ENCODE data around the gene CNFN. TPM values are rescaled to one million over a fixed set of nuclear protein-coding genes. Genes with fewer than 3 reads are reported as not detected.

CNFN gene
- total RNA-seq, 4 donors from 2014 or later, result not detected

GRCh38 chr19:42401365-42402303, 11.5 kb upstream of the CNFN start:
- ATAC-seq (ENCODE audit: low FRiP score), result peak; percentile 62
- peak; percentile 95 for DNase-seq (ENCODE audit: low spot score)
- peak in 1 of 3 donors; percentile 49 for TF ChIP-seq CTCF (IDR thresholded peaks at IDR 0.05)

- DNase-seq (ENCODE audit: low spot score) (no peak), ATAC-seq (ENCODE audit: low FRiP score) (no peak)
- no peak for TF ChIP-seq CTCF (IDR thresholded peaks at IDR 0.05)
These were observed 10.3 kb upstream of the CNFN start for GRCh38 chr19:42400404-42400803.

GRCh38 chr19:42397263-42398166, 7.4 kb upstream of the CNFN start:
- ATAC-seq (ENCODE audit: low FRiP score), result peak; percentile 3
- no peak for TF ChIP-seq CTCF (IDR thresholded peaks at IDR 0.05)
- DNase-seq (ENCODE audit: low spot score), result no peak

- peak; percentile 94 for DNase-seq (ENCODE audit: low spot score)
- ATAC-seq (ENCODE audit: low FRiP score), result peak; percentile 99
- TF ChIP-seq CTCF (IDR thresholded peaks at IDR 0.05), result no peak
These were observed 6.5 kb upstream of the CNFN start for GRCh38 chr19:42396381-42397262.

GRCh38 chr19:42394751-42395150, 4.7 kb upstream of the CNFN start:
- no peak for TF ChIP-seq CTCF (IDR thresholded peaks at IDR 0.05)
- ATAC-seq (ENCODE audit: low FRiP score), result no peak
- DNase-seq (ENCODE audit: low spot score), result no peak

GRCh38 chr19:42392165-42392564, 2.1 kb upstream of the CNFN start:
- TF ChIP-seq CTCF (IDR thresholded peaks at IDR 0.05), result no peak
- DNase-seq (ENCODE audit: low spot score), result no peak
- no peak for ATAC-seq (ENCODE audit: low FRiP score)
